Testis (tissue), 3 donors: ENCODE measurements around the gene AKIP1. TPM values are rescaled to one million over a fixed set of nuclear protein-coding genes. Genes with fewer than 3 reads are reported as not detected.
A peak's percentile ranks its signal among the peaks of the same experiment; 100 is the strongest.

Experiments
- DNase-seq: peaks from one replicate; pipeline ENCODE4 v3.0.0-alpha.2; 2019
- H3K27ac ChIP-seq, 2 donors: fragments of 200-600 bp; sonication (generic); one replicate each; pipeline ENCODE4 v1.5.1; 2019
- H3K27me3 ChIP-seq: fragments of 200-600 bp; sonication (generic); one replicate; pipeline ENCODE4 v1.5.1; 2019
- H3K36me3 ChIP-seq: fragments of 200-600 bp; sonication (generic); one replicate; pipeline ENCODE4 v1.5.1; 2017; ENCODE audit warnings: low read depth; ENCODE audit errors: missing control alignments
- H3K4me1 ChIP-seq: fragments of 200-600 bp; sonication (generic); one replicate; pipeline ENCODE4 v1.5.1; 2019
- H3K4me3 ChIP-seq, 2 donors: fragments of 200-600 bp; sonication (generic); one replicate each; pipeline ENCODE4 v1.5.1; 2017 to 2019
- H3K9me3 ChIP-seq: fragments of 200-600 bp; sonication (generic); one replicate; pipeline ENCODE4 v1.5.1; 2017
- CTCF ChIP-seq, 3 experiments: fragments of 450-650 bp in 2 of 3; fragments of 200-600 bp in 1 of 3; sonication (generic) in 1 of 3; IDR thresholded peaks; one replicate each; pipeline ENCODE4 v1.5.1; 2016 to 2019; ENCODE audit warnings: antibody characterized with exemption in 3 of 3, mild to moderate bottlenecking in 2 of 3, moderate library complexity in 1 of 3
- POLR2A ChIP-seq: fragments of 450-650 bp; IDR thresholded peaks from one replicate; pipeline ENCODE4 v1.6.1; 2017; ENCODE audit warnings: antibody characterized with exemption, mild to moderate bottlenecking, moderate library complexity
- WGBS, 2 donors: methylation state at CpG; one replicate each; pipeline ENCODE4 v1.1.5; 2018; 5-methylcytosine and 5-hydroxymethylcytosine counted together
- intact Hi-C: fragments of 100-400 bp; cut with DNase I; formaldehyde crosslinking; loops from one replicate; pipeline ENCODE4 v1.15.1; 2023; ENCODE audit warnings: low total_unique reads
- polyA plus RNA-seq: library from polyadenylated mRNA; stranded (reverse); fragments of 350-450 nt; fragmentation: Illumina TruSeq; extraction: RNeasy Lipid Tissue Mini Kit (QIAGEN cat#74804); gene quantifications from one replicate; pipeline ENCODE4 v1.2.3, GENCODE V29; 2014; ENCODE audit warnings: low read depth, low replicate concordance; ENCODE audit not compliant: insufficient read depth
- total RNA-seq, 2 donors: library from RNA; depleted of rRNA; stranded (reverse); fragments of >200 nt; gene quantifications; one replicate each; pipeline ENCODE4 v1.2.3, GENCODE V29; 2016

The AKIP1 gene
- total and polyA plus RNA-seq, 3 donors from 2014 or later, result 30.9 to 40.4 (median 38.5) TPM

GRCh38 chr11:8905528-8906165 lies 5.3 kb upstream of the AKIP1 start:
- intact Hi-C loops, result no loop called here
- DNase-seq, result no peak
- whole genome bisulfite sequencing, 2 donors, result 87 to 90% methylated on average over 5 of the region's 5 CpGs

GRCh38 chr11:8907116-8907515 lies 3.9 kb upstream of the AKIP1 start:
- Histone ChIP-seq H3K9me3 (no peaks in the 10 kb centered on the region), H3K4me3 (no peak overlapping the region), H3K36me3 (no peaks in the 10 kb centered on the region), H3K4me1 (peaks cover under 1% of the 10 kb centered on the region), H3K27ac (no peak overlapping the region), H3K27me3 (no peaks in the 10 kb centered on the region)
- DNase-seq, result no peak
- TF ChIP-seq CTCF (IDR thresholded peaks at IDR 0.05) (no peak), POLR2A (no peak)
- intact Hi-C loops, result no loop called here
- 88% methylated on average over 1 of the region's 1 CpG for WGBS, 2 donors

More at GRCh38 chr11:8905528-8906165, 5.3 kb upstream of the AKIP1 start:
- no peaks in the 10 kb centered on the region for H3K36me3 ChIP-seq
- no peak overlapping the region for H3K27ac ChIP-seq
- H3K27me3 ChIP-seq, result no peaks in the 10 kb centered on the region
- H3K9me3 ChIP-seq, result no peaks in the 10 kb centered on the region
- TF ChIP-seq CTCF (IDR thresholded peaks at IDR 0.05), result no peak
- no peak for TF ChIP-seq POLR2A
- H3K4me3 ChIP-seq, result no peak overlapping the region
- no peaks in the 10 kb centered on the region for H3K4me1 ChIP-seq

GRCh38 chr11:8908099-8908498 lies 2.9 kb upstream of the AKIP1 start:
- TF ChIP-seq POLR2A (no peak), CTCF (IDR thresholded peaks at IDR 0.05) (no peak)
- H3K4me1 ChIP-seq, result peaks cover 6% of the 10 kb centered on the region
- no peaks in the 10 kb centered on the region for H3K36me3 ChIP-seq
- H3K27me3 ChIP-seq, result no peaks in the 10 kb centered on the region
- no peak overlapping the region for H3K4me3 ChIP-seq
- no peak overlapping the region for H3K27ac ChIP-seq
- no peaks in the 10 kb centered on the region for H3K9me3 ChIP-seq
- intact Hi-C loops, result no loop called here
- DNase-seq, result no peak

GRCh38 chr11:8910649-8911026 lies 351 bp upstream of the AKIP1 start:
- 0% methylated on average over 2 to 7 of the region's 19 CpGs for WGBS, 2 donors
- intact Hi-C loops, result loop anchor here (5.0 kb wide), 1 partner anchor 228 kb away; the partner anchor contains the start of genes RPL27A and TRIM66

More at GRCh38 chr11:8910649-8911026, 351 bp upstream of the AKIP1 start:
- Histone ChIP-seq H3K9me3 (no peaks in the 10 kb centered on the region), H3K27ac (peak overlapping the region; percentile 95 to 98), H3K4me3 (peak overlapping the region; percentile 94 to 98), H3K36me3 (no peaks in the 10 kb centered on the region), H3K27me3 (no peaks in the 10 kb centered on the region), H3K4me1 (peaks cover 22% of the 10 kb centered on the region)
- TF ChIP-seq CTCF (IDR thresholded peaks at IDR 0.05) (no peak), POLR2A (no peak)
- no peak for DNase-seq
